ENCODE results near the gene BMX.

BMX gene

DNA sequence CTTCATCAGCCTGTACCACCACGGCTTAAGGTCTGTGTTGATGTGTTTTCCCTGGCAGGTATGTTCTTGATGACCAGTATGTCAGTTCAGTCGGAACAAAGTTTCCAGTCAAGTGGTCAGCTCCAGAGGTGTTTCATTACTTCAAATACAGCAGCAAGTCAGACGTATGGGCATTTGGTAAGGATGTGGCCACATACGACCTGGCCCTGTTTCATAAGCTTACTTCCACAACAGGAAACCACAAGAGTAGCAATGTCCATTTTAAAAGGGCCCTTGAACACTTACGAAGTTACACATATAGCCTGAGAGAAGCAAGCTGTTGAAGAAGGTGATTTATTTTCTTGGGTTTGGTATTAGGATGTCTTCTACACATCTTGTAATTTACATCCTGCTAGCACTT lies 46.1 kb downstream of the BMX start:
- TF ChIP-seq, protein P1, sequence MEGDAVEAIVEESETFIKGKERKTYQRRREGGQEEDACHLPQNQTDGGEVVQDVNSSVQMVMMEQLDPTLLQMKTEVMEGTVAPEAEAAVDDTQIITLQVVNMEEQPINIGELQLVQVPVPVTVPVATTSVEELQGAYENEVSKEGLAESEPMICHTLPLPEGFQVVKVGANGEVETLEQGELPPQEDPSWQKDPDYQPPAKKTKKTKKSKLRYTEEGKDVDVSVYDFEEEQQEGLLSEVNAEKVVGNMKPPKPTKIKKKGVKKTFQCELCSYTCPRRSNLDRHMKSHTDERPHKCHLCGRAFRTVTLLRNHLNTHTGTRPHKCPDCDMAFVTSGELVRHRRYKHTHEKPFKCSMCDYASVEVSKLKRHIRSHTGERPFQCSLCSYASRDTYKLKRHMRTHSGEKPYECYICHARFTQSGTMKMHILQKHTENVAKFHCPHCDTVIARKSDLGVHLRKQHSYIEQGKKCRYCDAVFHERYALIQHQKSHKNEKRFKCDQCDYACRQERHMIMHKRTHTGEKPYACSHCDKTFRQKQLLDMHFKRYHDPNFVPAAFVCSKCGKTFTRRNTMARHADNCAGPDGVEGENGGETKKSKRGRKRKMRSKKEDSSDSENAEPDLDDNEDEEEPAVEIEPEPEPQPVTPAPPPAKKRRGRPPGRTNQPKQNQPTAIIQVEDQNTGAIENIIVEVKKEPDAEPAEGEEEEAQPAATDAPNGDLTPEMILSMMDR (IDR thresholded peaks at IDR 0.05; ENCODE audit: low read depth, low read length, missing control alignments) = no peak
- H3K4me3 ChIP-seq (ENCODE audit: low read depth, low read length) = no peak overlapping the region
- DNase-seq (ENCODE audit: low read depth) = no peak

GRCh38 chrX:15547356-15547755 lies 46.7 kb downstream of the BMX start:
- no peak for DNase-seq (ENCODE audit: low read depth)
- no peak overlapping the region for H3K4me3 ChIP-seq (ENCODE audit: low read depth, low read length)
- TF ChIP-seq, protein P1 (IDR thresholded peaks at IDR 0.05; ENCODE audit: low read depth, low read length, missing control alignments) = no peak

- no peak for DNase-seq (ENCODE audit: low read depth)
- no peak overlapping the region for H3K4me3 ChIP-seq (ENCODE audit: low read depth, low read length)
- TF ChIP-seq, protein P1 (IDR thresholded peaks at IDR 0.05; ENCODE audit: low read depth, low read length, missing control alignments) = no peak
These were observed 48.8 kb downstream of the BMX start for GRCh38 chrX:15549189-15550012.

DNA sequence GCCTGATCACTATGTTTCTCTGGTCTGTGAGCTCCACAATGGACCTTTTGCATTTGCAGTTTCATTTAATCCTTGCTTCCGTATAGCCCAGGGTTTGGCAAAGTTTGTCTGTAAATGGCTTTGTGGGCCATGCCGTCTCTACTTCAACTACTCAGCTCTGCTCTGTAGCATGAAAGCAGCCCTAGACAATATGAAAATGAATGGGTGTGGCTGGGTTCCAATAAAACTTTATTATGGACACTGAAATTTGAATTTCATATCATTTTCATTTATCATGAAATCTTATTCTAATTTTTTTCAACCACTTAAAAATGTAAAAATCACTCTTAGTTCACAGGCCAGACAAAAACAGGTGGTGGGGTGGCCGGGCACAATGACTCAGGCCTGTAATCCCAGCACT lies 58.6 kb downstream of the BMX start:
- TF ChIP-seq, protein P1 (IDR thresholded peaks at IDR 0.05; ENCODE audit: low read depth, low read length, missing control alignments) = no peak
- no peak overlapping the region for H3K4me3 ChIP-seq (ENCODE audit: low read depth, low read length)
- no peak for DNase-seq (ENCODE audit: low read depth)

GRCh38 chrX:15560924-15561323 lies 60.3 kb downstream of the BMX start:
- TF ChIP-seq, protein P1 (IDR thresholded peaks at IDR 0.05; ENCODE audit: low read depth, low read length, missing control alignments) = no peak
- no peak overlapping the region for H3K4me3 ChIP-seq (ENCODE audit: low read depth, low read length)
- no peak for DNase-seq (ENCODE audit: low read depth)

DNA sequence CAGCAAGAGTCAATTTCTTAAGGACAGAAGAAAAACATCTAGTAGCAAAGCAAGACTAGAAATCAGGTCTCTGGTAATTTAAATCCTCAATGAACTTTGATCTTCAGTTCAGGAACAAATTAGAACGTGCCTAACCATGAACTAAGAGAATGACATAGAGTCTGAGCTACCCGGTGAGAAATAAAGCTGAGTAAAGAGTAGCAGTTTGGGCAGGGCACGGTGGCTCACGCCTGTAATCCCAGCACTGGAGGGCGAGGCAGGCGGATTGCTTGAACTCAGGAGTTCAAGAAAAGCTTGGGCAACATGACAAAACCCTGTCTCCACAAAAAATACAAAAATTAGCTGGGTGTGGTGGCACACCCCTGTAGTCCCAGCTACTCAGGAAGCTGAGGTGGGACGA lies 62.4 kb downstream of the BMX start:
- TF ChIP-seq, protein P1 (IDR thresholded peaks at IDR 0.05; ENCODE audit: low read depth, low read length, missing control alignments) = no peak
- DNase-seq (ENCODE audit: low read depth) = no peak
- H3K4me3 ChIP-seq (ENCODE audit: low read depth, low read length) = no peak overlapping the region

Measured in GM12864 (cell line).